ENCODE data around the gene RAB31.
"Not testable (repeated sequence)": the region's sequence is repeated elsewhere in the genome, so short reads cannot be mapped to it uniquely, and the experiment has no call there.

The RAB31 gene

GRCh38 chr18:9708057-9708433 lies at the start of gene RAB31:
Gene RAB31 (plus strand): TSS chr18:9708301. CDS start chr18:9708406, 105 bp downstream.
- peak; percentile 87 for DNase-seq (ENCODE audit: low spot score)

GRCh38 chr18:9659499-9660375 lies 48.4 kb upstream of the RAB31 start:
- no peak for DNase-seq (ENCODE audit: low spot score)

GRCh38 chr18:9661564-9661963 lies 46.5 kb upstream of the RAB31 start:
- DNase-seq (ENCODE audit: low spot score) = peak; percentile 30

- no peak for DNase-seq (ENCODE audit: low spot score)
These were observed 44.7 kb upstream of the RAB31 start for GRCh38 chr18:9663377-9663776.

- DNase-seq (ENCODE audit: low spot score) = no peak
These were observed 42.8 kb upstream of the RAB31 start for GRCh38 chr18:9665314-9665713.

- no peak for DNase-seq (ENCODE audit: low spot score)
These were observed 41.6 kb upstream of the RAB31 start for GRCh38 chr18:9666548-9666947.

GRCh38 chr18:9669016-9669415 lies 39.1 kb upstream of the RAB31 start:
- DNase-seq (ENCODE audit: low spot score) = no peak

GRCh38 chr18:9671214-9671613 lies 36.9 kb upstream of the RAB31 start:
- DNase-seq (ENCODE audit: low spot score) = no peak

- peak; percentile 58 for DNase-seq (ENCODE audit: low spot score)
These were observed 34.5 kb upstream of the RAB31 start for GRCh38 chr18:9673296-9674251.

GRCh38 chr18:9678216-9678615 lies 29.9 kb upstream of the RAB31 start:
- not testable (repeated sequence) for DNase-seq (ENCODE audit: low spot score)

- DNase-seq (ENCODE audit: low spot score) = no peak
These were observed 29.0 kb upstream of the RAB31 start for GRCh38 chr18:9679125-9679524.

- DNase-seq (ENCODE audit: low spot score) = no peak
These were observed 26.9 kb upstream of the RAB31 start for GRCh38 chr18:9681217-9681616.

GRCh38 chr18:9682572-9682971 lies 25.5 kb upstream of the RAB31 start:
- DNase-seq (ENCODE audit: low spot score) = no peak

- DNase-seq (ENCODE audit: low spot score) = no peak
These were observed 24.4 kb upstream of the RAB31 start for GRCh38 chr18:9683418-9684396.

GRCh38 chr18:9684881-9685614 lies 23.1 kb upstream of the RAB31 start:
- no peak for DNase-seq (ENCODE audit: low spot score)

- DNase-seq (ENCODE audit: low spot score) = no peak
These were observed 22.5 kb upstream of the RAB31 start for GRCh38 chr18:9685615-9685890.

GRCh38 chr18:9688036-9688741 lies 19.9 kb upstream of the RAB31 start:
- no peak for DNase-seq (ENCODE audit: low spot score)

GRCh38 chr18:9689253-9689652 lies 18.8 kb upstream of the RAB31 start:
- no peak for DNase-seq (ENCODE audit: low spot score)

- DNase-seq (ENCODE audit: low spot score) = no peak
These were observed 17.5 kb upstream of the RAB31 start for GRCh38 chr18:9690418-9691188.

GRCh38 chr18:9691235-9691634 lies 16.9 kb upstream of the RAB31 start:
- no peak for DNase-seq (ENCODE audit: low spot score)

Data from iPS-NIHi11 (cell line).